Activated gamma-delta T cell treated with anti-CD3 and anti-CD28 coated beads, Interleukin-2, amount 50 U/mL, for 16 hours (primary cell): ENCODE measurements around the gene KSR1.

ENCODE experiments used
- DNase-seq: peaks from one replicate; pipeline ENCODE4 v3.0.0-alpha.2; 2020; ENCODE audit warnings: low read depth

Gene KSR1

GRCh38 chr17:27591986-27592385 lies 135.7 kb downstream of the KSR1 start:
- DNase-seq = no peak

DNA sequence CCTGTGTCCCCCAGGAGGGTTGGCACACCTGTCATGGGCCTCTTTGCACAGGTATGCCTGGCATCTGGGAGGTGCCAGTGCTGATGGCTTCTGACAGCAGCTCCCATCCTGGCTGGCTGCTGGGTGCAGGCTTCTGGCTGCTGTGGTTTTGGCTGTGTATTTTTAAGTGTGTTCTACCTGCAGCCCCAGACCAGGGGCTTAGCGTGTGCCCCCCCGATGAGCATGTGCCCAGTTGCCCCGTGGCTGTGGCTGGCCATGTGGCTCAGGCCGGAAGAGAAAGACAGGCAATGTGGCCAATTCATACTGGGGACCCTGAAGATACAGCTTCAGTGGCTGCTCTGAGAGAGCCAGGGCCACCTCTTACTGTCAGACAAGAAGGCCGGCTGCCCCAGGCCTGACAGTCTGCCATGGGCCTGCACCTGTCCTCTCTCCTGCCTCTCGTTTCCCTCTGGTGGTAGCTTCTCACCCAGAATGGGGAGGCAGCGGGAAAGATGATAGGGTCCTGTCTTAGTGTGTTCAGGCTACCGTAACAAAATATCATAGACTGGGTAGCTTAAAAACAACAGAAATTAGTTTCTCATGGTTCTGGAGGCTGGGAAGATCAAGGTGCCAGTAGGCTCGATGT lies 137.1 kb downstream of the KSR1 start:
- no peak for DNase-seq

GRCh38 chr17:27593857-27594255 lies 137.6 kb downstream of the KSR1 start:
- DNase-seq = no peak

GRCh38 chr17:27595208-27595607 lies 139.0 kb downstream of the KSR1 start:
- DNase-seq = no peak

DNA sequence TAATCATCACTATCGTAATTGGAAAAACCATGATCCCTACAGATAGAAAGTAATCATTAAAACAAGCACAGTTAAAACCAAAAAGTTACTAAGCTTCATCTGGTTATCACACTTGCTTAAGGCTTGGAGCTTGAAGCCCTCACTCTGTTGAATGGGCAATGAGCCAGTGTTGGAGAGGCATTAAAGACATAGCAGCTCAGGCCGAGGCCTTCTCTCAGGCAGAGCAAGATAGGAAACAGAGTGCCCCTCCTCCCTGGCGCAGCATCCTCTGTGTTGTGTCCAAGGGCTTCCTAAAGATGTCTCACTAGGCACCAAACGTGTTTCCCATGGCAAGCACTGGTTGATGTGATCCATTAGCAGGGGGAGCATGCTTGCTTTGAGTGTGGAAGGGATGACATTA lies 139.8 kb downstream of the KSR1 start:
- no peak for DNase-seq

DNA sequence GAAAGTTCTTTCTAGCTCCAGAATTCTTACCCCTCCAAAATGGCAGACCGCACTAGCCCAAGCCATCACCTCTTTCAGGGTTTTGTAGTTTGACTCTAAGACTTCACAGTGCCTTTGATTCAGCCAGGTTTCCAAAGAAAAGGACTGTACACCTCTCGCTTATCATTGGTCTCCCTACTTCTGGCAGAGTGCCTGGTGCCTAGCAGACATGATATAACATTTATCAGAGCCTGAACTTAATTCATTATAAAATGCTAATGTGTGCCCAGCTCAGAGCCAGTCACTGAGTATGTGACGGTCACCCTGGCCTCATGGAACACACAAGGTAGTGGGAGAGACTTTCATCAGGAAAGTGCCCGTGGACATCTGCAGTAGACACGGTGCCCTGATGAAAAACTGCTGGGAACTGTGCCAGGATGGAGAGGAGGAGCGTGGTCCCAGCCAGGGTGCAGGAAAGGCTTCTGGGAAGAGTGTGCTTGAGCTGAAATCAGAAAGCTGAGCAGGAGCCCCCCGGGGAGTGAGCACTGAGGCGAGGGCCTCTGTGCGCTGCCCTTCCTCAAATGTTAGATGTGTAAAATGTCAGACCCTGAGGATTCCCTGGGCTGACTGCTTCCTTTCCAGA lies 140.4 kb downstream of the KSR1 start:
- DNase-seq = no peak

DNA sequence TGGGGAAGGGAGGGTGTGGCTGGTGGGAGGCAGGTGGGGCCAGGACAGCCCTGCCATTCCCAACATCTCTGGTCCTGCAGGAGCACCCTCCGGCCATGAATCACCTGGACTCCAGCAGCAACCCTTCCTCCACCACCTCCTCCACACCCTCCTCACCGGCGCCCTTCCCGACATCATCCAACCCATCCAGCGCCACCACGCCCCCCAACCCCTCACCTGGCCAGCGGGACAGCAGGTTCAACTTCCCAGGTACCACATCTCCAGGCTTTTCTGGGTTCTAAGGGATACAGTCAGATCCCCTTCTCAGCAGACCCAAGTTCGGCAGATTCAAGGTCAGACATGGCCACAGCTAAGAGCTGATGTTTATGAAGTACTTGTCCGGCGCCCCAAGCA lies 140.9 kb downstream of the KSR1 start:
- no peak for DNase-seq

- no peak for DNase-seq
Measured at GRCh38 chr17:27597783-27598320, 141.6 kb downstream of the KSR1 start.

- DNase-seq = no peak
Measured at GRCh38 chr17:27598337-27599050, 142.2 kb downstream of the KSR1 start.

GRCh38 chr17:27600471-27600870 lies 144.2 kb downstream of the KSR1 start:
- no peak for DNase-seq

DNA sequence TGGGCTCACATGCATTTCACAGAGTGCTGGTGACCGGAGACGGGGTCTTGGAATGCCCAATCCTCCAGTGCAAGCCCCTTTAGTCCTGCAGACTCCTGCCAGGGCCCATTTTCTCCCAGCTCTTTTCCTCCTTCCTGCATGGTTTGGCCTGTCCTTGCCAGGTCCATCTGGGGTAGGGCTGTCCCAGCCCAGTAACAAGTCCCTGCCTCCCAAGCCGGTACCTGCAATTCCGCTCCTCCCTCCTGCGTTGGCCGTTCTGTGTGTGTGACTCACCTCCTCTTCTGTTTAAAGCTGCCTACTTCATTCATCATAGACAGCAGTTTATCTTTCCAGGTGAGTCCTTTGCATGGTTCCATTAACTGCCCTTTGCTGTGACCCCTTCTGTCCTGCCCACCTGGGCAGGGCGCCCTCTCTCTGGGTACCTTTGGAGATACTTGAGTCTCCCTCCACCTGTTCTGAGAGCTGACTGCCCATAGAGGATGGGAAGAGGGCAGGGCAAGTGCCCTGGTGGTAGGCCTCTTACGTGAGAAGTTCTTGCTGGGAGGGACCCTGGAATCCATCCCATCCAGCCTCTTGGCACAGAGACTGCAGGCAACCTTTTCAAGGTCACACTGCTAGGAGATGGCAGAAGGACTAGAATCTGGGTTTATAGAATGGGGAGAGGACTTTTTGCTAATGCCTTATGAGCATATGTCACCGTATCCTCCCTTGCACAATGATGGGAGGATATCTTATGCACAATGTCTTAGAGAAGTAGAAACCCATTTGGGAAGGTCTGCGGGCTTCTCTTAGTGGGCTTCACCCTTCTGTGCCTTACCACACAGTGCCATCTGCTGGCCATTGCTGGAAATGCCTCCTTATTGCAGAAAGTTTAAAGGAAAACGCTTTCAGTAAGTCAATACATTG lies 145.1 kb downstream of the KSR1 start:
- peak; percentile 82 for DNase-seq

DNA sequence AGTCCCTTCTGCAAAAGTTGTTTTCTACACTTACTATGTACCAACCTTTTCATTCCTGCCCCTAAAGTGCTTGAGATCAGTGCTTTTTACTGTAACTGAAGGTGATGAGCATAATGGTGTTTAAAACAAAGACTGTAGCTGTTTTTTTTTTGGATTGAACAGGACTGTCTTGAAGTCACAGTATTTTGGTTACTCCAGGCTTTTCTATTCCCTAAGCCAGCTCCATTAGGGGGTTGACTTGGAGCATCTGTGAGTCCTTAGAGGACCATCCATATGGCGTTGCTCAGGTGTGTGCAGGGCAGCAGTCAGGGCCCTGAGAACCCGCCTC lies 145.7 kb downstream of the KSR1 start:
- no peak for DNase-seq

- DNase-seq = peak; percentile 61
Measured at GRCh38 chr17:27602721-27603420, 146.6 kb downstream of the KSR1 start.

DNA sequence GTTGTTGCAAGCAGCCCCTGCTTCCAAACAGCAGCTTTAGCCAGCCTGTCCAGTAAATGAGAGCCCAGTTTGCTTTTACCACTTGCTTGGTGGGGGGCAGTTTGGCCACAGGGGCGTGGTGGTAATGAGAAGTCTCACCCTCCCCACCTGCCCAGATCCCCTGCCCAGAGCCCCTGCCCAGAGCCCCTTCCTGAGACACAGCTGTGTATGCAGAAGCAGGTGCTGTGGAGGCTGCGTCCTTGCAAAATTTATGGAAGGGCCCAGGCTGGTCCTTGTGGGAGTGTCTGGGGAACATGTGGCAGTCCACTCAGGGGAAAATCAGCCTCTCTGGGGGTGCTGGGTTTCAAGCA lies 147.1 kb downstream of the KSR1 start:
- no peak for DNase-seq

GRCh38 chr17:27603880-27604794 lies 147.9 kb downstream of the KSR1 start:
- no peak for DNase-seq

DNA sequence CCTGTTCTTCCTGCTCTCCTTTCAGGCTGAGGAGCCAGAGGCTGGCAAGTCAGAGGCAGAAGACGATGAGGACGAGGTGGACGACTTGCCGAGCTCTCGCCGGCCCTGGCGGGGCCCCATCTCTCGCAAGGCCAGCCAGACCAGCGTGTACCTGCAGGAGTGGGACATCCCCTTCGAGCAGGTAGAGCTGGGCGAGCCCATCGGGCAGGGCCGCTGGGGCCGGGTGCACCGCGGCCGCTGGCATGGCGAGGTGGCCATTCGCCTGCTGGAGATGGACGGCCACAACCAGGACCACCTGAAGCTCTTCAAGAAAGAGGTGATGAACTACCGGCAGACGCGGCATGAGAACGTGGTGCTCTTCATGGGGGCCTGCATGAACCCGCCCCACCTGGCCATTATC lies 149.2 kb downstream of the KSR1 start:
- no peak for DNase-seq

GRCh38 chr17:27607521-27608091 lies 151.4 kb downstream of the KSR1 start:
- no peak for DNase-seq

DNA sequence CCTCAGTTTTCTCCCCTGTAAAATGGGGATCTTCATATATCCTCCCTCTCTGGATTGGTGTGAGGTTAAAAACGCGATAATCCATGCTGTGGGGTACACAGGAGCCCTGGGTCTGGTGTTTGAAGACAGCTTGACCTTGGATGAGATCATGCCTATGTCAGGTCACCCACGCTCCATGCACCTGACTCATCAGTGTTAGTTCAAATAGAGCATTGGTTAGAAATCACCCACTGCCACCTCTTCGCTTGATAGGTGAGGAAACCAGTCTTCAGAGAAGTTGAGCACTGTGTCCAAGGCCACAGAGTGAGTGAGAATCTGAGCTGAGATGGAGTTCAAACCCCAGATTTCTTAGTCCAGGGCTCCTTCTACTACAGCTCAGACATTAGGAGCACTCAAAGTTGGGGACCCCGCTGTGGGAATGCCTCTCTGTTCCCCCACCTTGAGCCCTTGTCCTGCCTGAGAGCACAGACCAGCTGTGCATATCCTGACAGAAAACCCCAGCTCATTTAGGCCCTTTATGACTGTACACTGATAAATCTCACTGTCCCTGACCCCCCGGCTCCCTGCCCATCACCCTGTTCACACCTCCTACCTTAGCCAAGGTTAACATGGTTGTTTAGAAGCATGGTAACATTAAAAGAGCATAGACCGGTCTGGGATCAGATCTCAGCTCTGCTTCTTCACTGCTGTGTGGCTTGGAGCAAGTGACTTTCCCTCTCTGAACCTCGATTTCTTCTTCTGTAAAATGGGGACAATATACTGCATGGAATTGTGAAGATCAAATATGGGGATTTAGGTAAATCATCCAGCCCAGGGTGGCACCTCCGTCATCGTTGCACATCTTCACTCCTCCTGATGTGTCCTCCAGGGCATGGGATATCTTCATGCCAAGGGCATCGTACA lies 152.3 kb downstream of the KSR1 start:
- DNase-seq = no peak

DNA sequence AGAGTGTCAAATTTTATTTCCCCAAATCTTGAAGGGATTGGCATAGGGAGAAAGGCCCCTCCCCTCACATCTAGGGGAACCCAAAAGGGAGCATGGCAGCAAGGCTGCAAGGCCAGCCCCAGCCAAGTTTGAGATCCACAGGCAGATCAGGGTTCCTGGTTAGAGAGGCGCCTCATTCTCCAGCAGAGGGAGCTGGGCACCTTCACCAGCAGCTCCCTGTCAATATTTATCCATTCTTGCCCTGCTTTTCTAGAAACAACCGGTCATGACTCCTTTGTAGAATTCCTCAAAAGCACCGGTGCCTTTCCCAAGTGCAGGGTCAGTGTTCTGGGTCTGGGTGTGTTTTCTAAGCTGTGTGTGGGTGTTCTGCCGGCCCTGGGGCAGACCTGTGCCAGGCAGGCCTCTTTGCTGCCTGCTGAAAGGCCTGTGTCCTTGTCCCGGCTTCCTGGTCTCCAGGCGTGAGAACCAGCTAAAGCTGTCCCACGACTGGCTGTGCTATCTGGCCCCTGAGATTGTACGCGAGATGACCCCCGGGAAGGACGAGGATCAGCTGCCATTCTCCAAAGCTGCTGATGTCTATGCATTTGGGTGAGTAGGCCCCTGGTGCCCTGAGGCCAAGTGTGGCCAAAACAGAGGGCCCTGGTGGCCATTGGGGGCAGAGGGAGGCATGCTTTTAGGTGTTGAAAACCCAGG lies 153.5 kb downstream of the KSR1 start:
- DNase-seq = no peak
